Activated CD8-positive, alpha-beta memory T cell treated with anti-CD3 and anti-CD28 coated beads, Interleukin-2, amount 50 U/mL, for 1 hour (primary cell): Measurements from ENCODE around the gene CLBA1.

Source experiments
- DNase-seq: peaks from one replicate; pipeline ENCODE4 v3.0.0-alpha.2; 2020; ENCODE audit errors: extremely low read depth

CLBA1 gene

DNA sequence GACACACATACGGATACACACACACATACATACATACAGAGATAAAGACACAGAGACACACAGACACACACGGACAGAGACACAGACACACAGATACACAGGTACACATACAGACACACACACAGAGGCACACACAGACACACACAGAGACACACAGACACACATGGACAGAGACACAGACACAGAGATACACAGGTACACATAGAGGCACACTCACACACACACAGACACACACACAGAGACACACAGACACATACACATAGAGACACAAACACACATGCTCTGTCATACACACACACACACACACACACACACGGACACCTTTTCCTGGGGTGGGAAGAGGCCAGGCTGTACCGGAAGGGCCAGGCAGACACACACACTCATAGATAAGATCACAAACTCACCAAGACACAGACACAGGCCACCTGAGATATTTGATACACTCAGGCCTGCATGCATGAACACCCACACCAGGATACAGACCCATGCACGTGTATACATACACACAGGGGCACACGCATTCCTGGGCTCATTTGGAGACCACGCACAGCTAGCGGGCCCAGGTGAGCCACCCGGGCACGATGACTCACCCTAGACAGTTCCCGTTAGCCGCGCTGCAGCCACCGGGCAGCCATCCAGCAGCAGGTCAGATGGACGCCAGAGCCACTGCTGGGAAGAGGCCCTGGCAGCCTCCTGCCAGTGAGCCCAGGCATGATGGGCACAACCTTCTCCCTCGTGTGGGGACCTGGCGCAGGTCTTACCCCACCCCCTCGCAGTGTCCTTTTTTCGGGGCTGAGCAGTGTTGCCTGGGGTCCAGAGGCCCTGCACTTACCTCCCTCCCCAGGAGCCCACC, 5.6 kb upstream of the CLBA1 start:
- DNase-seq, result no peak

- no peak for DNase-seq
Measured at GRCh38 chr14:104980611-104981531, 4.7 kb upstream of the CLBA1 start.

- DNase-seq, result no peak
Measured at GRCh38 chr14:104981699-104982541, 3.7 kb upstream of the CLBA1 start.

DNA sequence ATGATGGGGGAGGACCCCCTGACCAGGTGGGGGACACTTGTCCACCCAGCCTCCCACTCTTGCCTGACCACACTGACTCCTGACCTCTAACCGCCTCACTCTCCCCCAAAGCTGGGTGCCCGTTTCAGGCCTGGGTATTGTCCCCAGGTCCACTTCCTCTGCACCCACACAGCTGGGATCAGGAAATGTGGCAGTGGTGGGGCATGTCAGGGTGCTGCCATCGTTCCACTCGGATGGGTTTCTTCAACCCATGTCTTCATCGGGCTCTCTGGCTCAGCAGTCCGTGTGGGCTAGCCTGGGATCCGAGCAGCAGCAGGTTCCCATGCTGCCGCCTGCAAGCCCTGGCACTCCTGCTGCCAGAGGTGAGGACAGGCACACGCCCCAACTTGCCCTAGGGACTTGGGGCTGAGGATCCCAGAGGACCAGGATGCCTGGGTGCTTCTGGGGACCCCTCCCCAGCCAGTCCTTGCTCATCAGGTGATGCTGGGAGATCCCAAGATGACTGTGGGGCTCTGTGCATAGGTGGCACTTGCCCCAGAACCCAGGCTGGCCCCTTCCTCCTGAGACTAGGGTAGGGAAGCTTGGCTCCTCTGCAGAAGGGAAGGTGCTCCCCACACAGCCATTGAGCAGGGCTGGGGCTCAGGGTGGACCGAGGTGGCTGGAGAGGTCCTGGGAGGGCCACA, 2.9 kb upstream of the CLBA1 start:
- no peak for DNase-seq

GRCh38 chr14:104983231-104983721, 2.3 kb upstream of the CLBA1 start:
- no peak for DNase-seq

- no peak for DNase-seq
Measured at GRCh38 chr14:104984056-104984894, 1.3 kb upstream of the CLBA1 start.

- DNase-seq, result no peak
Measured at GRCh38 chr14:104986487-104987164, 1.0 kb downstream of the CLBA1 start.

DNA sequence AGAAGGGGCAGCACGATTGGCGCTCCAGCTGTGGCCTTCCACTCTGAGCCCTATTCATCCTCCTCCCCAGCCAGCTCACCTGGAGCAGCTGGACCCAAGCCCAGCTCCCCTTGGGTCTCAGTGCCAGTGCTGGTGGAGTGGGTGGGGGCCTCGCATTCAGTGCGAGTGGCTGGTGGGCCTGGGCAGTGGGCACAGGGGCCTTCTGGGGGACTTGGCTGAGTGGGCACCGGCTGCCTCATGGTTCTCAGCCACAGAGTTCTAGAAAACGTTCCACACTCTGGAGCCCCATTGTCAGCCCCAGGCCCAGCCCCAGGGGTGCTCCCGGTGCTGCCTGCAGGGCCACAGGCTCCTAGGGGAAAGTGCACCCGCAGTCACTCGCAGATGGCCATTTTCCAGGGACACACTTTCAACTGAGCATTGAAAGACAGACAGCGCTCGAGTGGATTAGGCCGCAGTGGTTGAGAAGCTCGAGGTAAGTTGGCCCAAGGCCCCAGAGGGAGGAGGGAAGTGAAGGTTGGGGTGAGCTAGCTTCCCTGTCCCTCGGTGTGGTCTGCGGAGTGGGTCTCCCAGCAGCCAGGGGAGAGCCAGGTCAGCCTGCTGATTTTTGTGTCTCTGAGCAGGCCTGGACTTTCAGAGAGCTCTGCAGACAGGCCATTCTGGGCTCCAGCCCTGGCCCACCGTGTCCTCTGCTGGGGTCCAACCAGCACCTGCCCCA, 3.8 kb downstream of the CLBA1 start:
- no peak for DNase-seq

DNA sequence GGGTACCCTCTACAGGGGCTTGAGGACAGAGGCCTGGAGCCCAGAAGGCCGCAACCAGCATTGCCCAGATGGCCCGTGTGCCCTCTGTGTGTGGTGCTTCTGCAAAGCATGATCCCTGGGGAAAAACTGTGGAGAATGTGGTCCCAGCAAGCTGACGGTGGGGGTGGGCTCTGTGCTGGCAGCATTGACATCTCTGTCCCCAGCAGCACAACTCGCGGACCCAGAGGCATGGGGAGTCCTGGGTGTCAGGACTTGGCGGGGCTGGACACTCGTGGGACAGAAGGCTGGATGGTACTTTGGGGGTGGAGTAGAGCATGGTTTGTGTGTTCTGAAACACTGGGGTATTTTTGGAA, 4.3 kb downstream of the CLBA1 start:
- no peak for DNase-seq

GRCh38 chr14:104991896-104992230, 6.3 kb downstream of the CLBA1 start:
- DNase-seq, result no peak

GRCh38 chr14:104992501-104992900, 6.9 kb downstream of the CLBA1 start:
- DNase-seq, result no peak

DNA sequence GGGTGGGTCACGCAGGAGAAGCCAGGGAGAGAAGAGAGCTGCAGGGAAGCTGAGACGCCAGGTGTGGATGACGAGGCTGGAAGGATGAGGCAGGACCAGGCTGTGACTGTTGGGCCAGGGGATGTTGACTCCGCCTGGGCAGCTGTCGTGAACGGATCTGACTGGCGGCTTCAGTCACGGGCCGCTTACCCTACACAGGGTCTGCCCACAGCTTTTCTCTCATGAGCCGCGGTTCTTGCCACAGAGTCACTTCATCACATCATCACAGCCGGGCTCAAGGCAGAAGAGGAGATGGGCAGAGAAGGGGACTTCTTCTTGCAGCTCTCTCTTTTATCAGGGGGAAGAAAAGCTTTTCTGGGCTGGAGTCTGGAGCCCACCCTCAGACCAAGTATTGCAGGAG, 7.7 kb downstream of the CLBA1 start:
- no peak for DNase-seq

GRCh38 chr14:104993808-104994591, 8.4 kb downstream of the CLBA1 start:
- no peak for DNase-seq

GRCh38 chr14:104994978-104995377, 9.4 kb downstream of the CLBA1 start:
- no peak for DNase-seq

DNA sequence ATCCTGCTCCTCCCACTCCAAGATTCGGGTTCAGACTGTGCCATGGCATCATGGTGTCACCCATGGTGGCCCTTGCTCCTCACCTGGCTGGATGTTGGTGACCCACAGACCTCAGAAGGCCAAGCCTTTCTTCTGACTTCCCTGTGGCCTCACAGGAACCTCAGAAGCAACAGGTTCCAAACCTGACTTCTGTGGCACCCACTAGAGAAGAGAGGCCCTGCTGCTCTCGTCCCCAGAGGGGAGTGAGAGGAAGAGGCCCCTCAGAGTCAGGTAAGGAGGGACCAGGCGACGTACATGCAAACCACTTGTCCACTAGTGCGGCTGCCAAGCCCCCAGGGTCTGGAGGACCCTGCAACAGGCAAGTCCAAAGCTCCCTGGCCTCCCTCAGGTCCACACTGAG, 10.4 kb downstream of the CLBA1 start:
- no peak for DNase-seq

DNA sequence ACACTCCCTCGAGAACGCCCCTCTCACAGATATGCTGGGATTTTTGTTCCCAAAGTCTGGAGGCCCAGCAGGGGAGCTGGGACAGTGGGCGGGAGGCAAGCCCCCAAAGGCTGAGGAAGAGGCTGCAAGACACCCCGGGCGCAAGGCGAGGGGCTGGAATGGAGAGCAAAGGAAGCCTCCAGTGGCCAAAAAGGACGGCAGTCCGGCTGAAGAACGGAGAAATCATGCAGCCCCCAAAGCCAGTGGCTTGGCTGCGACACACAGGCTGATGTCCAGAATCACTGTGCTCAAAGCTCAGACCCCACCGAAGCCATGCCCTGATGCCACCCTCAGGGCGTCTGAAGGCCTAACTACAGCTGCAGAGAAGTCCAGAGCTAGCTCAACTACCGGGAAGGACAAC, 10.9 kb downstream of the CLBA1 start:
- DNase-seq, result no peak

GRCh38 chr14:104998801-104999200, 13.2 kb downstream of the CLBA1 start:
- DNase-seq, result no peak

DNA sequence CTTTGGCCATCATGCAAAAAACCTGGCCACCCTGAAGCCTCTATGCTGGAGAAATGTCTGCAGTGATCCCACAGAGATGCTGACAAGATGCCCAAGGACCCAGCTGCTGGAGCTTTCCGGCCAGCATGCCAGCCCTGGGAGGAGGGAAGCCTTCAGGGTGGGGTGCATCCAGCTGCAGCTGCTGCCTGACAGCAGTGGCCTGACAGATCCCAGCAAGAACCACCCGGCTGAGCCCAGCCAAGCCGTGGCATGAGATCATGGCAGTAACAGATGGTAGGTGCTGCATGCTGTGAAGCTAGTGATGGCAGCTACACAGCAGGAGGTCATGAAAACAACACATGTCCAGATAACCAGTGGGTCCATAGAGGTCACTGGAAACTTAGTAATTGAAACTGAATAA, 13.8 kb downstream of the CLBA1 start:
- no peak for DNase-seq
